ENCODE measurements around the gene NR2C2. TPM values are rescaled to one million over a fixed set of nuclear protein-coding genes. Genes with fewer than 3 reads are reported as not detected.

NR2C2 gene
- total RNA-seq, 1 experiment from 2014 or later = 38.5 TPM

DNA sequence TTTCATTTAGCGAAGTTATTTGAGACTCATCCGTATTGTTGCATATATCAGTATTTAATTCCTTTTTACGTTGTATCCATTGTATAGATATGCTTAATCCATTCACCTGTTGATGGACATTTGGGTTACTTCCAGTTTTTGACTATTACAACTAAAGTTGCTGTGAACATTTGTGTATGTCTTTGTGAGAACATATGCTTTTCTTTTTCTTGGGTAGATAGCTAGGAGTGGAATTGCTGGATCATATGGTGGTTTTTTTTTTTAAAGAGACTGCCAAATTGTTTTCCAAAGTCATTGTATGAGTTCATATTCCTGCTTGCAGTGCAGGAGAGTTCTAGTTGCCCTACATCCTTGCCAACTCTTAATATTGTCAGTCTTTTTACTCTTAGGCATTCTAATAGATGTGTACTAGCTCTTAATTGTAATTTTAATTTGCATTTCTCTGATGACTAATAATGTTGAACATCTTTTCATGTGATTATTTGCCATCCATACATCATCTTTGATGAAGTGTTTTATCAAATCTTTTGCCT is 37.3 kb downstream of the NR2C2 start:
- no peak overlapping the region for H2BK120ac ChIP-seq (ENCODE audit: low read depth, low read length, poor library complexity, severe bottlenecking)
- no CpG with 5 or more reads among the region's 3 CpGs for WGBS (ENCODE audit: extremely low coverage, insufficient read length, low lambda C conversion rate)
- H3K79me2 ChIP-seq (ENCODE audit: insufficient read depth, low read length) = no peaks in the 10 kb centered on the region; the same call in 1 of the 2 replicates

More for the DNA sequence above, 37.3 kb downstream of the NR2C2 start:
- peaks cover 3% of the 10 kb centered on the region for H3K79me1 ChIP-seq (ENCODE audit: insufficient read depth, low read depth, low read length, poor library complexity, severe bottlenecking)
- no peak overlapping the region for H3K9ac ChIP-seq (ENCODE audit: extremely low read depth, insufficient read length, low read length)
- H2BK12ac ChIP-seq (ENCODE audit: insufficient read length, low read depth, low read length) = no peak overlapping the region
- no peak overlapping the region for H4K8ac ChIP-seq (replicated peaks; ENCODE audit: insufficient read length, low read depth, low read length)
- TF ChIP-seq, protein P1, sequence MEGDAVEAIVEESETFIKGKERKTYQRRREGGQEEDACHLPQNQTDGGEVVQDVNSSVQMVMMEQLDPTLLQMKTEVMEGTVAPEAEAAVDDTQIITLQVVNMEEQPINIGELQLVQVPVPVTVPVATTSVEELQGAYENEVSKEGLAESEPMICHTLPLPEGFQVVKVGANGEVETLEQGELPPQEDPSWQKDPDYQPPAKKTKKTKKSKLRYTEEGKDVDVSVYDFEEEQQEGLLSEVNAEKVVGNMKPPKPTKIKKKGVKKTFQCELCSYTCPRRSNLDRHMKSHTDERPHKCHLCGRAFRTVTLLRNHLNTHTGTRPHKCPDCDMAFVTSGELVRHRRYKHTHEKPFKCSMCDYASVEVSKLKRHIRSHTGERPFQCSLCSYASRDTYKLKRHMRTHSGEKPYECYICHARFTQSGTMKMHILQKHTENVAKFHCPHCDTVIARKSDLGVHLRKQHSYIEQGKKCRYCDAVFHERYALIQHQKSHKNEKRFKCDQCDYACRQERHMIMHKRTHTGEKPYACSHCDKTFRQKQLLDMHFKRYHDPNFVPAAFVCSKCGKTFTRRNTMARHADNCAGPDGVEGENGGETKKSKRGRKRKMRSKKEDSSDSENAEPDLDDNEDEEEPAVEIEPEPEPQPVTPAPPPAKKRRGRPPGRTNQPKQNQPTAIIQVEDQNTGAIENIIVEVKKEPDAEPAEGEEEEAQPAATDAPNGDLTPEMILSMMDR (conservative IDR thresholded peaks at IDR 0.05) = no peak
- no peak overlapping the region for H2BK15ac ChIP-seq (ENCODE audit: low read depth, low read length)
- H3K23ac ChIP-seq (ENCODE audit: insufficient read length, low read depth, low read length) = no peak overlapping the region
- Mint-ChIP-seq H3K36me3 (ENCODE audit: insufficient read depth in 1 of 3, low read depth in 3 of 3) (peaks cover 3 to 13% (median 5%) of the 10 kb centered on the region in 3 experiments; a peak in 6 of 7 replicates), H3K4me3 (no peak overlapping the region), H3K27me3 (ENCODE audit: low read depth) (no peaks in the 10 kb centered on the region), H3K27ac (no peak overlapping the region), H3K9me3 (peaks cover 0 to 3% of the 10 kb centered on the region in 2 experiments; a peak in 1 of 5 replicates), H3K4me1 (peaks cover 9 to 12% of the 10 kb centered on the region in 2 experiments)
- H3K9me3 ChIP-seq (ENCODE audit: control insufficient read depth, low read depth, low read length) = no peaks in the 10 kb centered on the region
- no peak overlapping the region for H2BK5ac ChIP-seq (ENCODE audit: insufficient read length, low read length)
- H3K27me3 ChIP-seq (ENCODE audit: insufficient read depth, low read length) = no peaks in the 10 kb centered on the region; the same call in 1 of the 2 replicates
- H3K4me1 ChIP-seq (ENCODE audit: insufficient read depth, low read length) = no peaks in the 10 kb centered on the region
- H3K23me2 ChIP-seq (ENCODE audit: insufficient read length, low read depth, low read length, poor library complexity, severe bottlenecking) = no peaks in the 10 kb centered on the region
- no peaks in the 10 kb centered on the region for H4K20me1 ChIP-seq (ENCODE audit: control insufficient read depth, insufficient read depth, insufficient read length)
- H2AK5ac ChIP-seq (ENCODE audit: insufficient read length, low read length) = no peak overlapping the region
- H4K91ac ChIP-seq (ENCODE audit: insufficient read length, low read depth, low read length) = no peak overlapping the region
- H2AFZ ChIP-seq (ENCODE audit: low read length) = no peak overlapping the region
- H4K5ac ChIP-seq (ENCODE audit: insufficient read length, low read depth, low read length) = no peak overlapping the region
- H2BK20ac ChIP-seq (ENCODE audit: low read depth, low read length, poor library complexity, severe bottlenecking) = no peak overlapping the region
- no peak overlapping the region for H3K27ac ChIP-seq (ENCODE audit: insufficient read length, low read depth, low read length)
- H3K14ac ChIP-seq (ENCODE audit: insufficient read depth, low read length) = no peak overlapping the region
- H3K56ac ChIP-seq (ENCODE audit: insufficient read length, low read depth, low read length) = no peak overlapping the region
- no peak for DNase-seq
- no peak overlapping the region for H3K18ac ChIP-seq (ENCODE audit: insufficient read length, low read depth, low read length)
- no peak overlapping the region for H3T11ph ChIP-seq (ENCODE audit: low read length)
- H3K4ac ChIP-seq (ENCODE audit: low read depth, low read length) = no peak overlapping the region
- H3K4me2 ChIP-seq (ENCODE audit: insufficient read depth, insufficient read length, low read length) = no peak overlapping the region

Measured in H9 (cell line).